GM21423 (cell line): ENCODE measurements around the gene ECHDC1.
"Not testable (repeated sequence)": the region's sequence is repeated elsewhere in the genome, so short reads cannot be mapped to it uniquely, and the experiment has no call there.

Experiments used
- ATAC-seq: cut with Tn5 transposase; IDR thresholded peaks from one replicate; pipeline ENCODE4 v1.9.1; 2021; ENCODE audit warnings: mild to moderate bottlenecking, moderate library complexity; ENCODE audit not compliant: unreplicated experiment

Gene ECHDC1

DNA sequence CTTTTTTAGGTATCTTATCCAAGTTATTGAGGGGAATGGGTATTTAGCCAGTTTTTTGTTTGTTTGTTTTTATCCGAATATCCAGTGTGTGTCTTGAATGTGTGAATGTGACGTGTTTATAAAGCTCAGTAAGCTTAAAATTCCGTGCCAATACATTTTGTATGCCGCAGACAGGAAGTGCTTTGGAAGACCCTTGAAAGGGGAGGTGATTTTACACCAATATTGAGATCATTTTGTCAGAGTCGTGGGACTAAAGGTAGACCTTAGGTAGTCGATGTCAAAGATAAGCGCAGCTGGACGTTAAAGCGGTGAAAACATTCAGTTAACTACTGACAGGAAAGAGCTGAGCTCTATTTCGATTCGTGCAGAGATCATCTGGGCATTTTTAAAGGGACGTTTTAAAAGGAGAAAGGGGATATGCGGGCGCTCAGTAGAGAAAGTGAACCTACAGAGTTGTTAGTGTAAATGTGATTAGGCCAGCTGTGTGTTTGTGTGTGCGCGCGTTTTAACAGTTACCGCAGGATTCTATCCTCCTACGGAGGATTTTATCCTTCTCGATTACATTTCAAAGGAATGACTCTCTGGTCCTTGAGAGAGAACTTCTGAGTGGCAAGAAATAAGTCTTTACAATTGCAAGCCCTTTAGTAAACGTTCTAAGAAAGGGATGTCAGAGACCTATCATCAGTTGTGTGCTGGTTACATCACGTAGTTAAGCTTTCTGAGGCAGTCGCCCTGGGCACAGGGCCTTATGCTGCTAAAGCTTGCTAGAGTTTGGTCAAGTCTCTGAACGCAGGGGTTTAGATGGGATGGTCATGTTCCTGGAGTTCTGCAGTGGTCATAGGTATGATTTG lies 625 bp upstream of the ECHDC1 start:
- no peak for ATAC-seq

DNA sequence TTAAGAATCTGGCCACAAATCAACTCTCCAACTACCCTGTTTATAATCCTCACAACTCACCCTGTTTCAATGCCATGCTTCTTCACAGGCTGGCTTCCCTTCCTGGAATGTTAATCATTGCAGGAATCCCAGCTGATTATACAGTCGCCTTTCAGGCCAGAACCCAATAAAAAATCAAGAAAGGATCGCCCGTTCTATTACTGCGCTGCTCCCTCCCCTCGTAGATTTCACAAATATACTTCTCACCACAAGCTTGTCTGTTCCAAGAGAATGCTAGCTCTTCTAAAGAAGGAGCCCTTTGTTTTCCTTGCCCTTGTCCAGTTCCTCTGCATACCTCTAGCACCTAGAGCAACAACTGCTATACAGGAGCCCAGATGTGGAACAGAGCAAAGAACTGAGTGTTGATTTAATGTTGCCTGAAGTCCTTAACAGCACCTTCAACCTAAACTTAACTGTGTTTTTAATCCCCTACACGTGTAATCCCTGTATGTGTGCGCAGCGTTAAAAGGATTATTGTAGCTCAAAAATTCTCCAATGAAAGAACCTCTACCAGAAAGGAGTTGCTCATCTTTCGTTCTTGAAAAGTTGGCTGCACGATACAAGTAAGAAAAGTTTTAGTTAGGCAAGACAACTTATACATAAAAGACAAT lies 988 bp downstream of the ECHDC1 start:
- no peak for ATAC-seq

DNA sequence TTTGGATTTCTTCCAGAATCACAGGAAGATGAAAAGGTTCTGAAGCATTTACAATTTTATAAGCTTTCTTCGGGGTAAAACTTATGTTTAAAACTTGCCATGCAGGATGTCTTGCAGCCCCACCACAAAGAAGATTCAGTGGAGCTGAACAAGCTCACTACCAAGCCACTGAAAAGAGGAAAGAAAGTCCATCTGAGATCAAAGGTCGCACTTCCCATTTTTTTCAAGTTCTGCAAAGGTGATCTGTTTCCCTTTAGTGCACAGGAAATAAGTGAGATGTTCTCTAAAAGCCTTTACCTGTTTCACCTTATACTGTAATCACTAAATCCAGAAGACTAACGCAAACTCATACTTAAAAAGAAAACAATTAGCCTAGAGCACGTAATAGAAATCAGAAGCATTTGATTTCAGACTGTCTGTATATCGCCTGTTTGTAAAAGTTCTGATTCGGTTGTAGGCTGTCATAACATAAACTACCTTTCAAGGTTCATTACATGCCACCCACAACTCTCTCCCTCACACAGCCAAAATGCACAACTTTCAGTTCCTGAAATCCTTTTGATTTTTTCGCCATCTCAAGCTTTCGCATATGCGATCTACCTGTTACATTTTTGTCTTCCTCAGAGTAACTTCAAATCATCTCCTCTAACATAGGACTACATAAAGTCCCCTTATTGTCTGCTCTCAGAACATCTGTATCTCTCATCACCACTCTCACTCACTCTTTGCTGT lies 1.8 kb downstream of the ECHDC1 start:
- ATAC-seq, result peak; percentile 34

DNA sequence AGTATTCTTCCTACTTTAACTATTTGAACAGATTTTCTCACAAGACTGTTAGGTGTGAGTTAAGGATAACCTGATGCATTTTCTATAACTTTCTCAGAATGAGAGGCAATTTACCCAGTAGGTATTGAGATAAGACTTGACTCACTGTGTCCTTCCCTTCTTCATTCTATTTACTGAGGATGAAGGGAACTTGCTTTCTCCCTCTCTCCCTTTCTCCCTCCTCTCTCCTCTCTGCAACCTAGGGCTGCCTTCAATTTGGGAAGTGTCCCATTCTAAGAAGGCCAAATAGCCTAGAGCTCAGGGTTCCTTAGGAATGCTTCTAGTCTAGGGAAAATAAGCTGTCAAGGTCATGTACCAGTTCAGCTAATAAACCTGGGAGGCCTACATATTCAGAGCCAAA lies 3.2 kb downstream of the ECHDC1 start:
- ATAC-seq, result no peak

DNA sequence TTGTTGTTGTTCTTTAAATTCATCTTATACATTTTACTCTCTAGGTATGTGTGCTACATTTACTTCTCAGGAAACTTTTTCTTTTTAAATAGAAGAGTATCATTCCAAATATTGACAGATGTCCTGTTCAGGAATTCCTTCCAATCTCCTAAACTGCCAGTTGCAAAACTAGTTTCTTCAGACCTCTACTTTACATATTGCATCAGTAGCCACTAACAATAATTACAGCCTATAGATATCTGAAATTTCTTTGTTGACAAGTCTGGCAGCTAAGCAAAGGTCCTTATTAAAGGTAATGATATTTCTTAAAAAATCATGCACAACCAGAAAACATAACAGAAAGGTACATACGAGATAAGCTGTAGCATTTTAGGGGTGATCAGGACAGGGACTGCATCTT lies 4.5 kb downstream of the ECHDC1 start:
- no peak for ATAC-seq

DNA sequence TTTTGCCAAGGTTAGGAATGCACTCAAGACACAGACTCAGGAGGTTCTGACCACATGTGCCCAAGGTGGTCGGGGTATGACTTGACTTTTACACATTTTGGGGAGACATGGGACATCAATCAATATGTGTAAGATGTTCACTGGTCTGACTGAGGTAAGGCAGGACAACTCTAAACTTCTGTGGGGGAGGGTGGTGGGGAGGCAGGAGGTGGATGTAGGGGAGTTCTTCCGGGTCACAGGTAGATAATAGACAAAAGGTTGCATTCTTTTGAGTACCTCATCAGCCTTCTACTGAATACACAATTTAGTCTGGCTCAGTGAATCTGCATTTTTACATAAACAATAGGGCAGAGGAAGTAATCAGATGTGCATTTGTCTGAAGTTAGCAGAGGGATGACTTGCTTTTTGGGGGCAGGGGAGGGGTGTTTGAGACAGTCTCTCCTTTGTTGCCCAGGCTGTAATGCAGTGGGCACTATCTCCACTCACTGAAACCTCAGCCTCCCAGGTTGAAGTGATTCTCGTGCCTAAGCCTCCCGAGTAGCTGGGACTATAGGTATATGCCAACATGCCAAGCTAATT lies 10.9 kb downstream of the ECHDC1 start:
- ATAC-seq, result no peak

DNA sequence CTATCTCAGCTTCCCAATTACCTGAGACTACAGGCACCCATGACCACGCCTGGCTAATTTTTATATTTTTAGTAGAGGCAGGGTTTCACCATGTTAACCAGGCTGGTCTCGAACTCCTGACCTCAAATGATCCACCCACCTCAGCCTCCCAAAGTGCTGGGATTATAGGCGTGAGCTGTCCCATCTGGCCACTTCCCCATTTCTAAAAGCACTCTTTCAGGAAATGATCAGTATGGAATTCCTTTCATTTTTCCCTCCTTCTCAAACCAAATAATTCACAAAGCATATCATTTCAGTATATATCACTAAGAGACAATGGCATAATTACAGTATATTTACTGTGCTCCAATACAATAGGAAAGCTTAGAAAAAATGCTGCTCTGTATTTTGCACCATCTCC lies 12.2 kb downstream of the ECHDC1 start:
- ATAC-seq, result not testable (repeated sequence)

DNA sequence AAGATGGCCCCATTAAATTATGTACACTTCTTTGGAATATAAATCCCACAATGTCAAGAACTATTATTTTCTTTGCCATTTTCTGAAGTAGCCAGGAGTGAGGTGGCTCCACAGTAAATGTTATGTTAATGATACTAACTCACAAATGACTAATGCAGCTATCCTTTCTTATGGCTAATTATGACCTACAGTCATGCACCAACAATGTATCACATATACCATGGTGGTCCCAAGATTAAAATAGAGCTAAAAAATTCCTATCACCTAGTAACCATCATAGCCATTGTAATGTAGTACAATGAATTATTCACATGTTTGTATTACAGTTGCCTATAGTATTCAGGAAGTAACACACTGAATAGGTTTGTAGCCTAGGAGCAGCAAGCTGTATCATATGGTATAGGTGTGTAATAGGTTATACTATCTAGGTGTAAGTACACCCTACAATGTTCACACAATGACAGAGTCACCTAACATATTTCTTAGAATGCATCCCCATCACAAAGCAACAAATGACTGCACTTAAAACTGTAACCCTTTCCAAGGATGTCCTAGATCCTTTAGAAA lies 15.3 kb downstream of the ECHDC1 start:
- no peak for ATAC-seq

DNA sequence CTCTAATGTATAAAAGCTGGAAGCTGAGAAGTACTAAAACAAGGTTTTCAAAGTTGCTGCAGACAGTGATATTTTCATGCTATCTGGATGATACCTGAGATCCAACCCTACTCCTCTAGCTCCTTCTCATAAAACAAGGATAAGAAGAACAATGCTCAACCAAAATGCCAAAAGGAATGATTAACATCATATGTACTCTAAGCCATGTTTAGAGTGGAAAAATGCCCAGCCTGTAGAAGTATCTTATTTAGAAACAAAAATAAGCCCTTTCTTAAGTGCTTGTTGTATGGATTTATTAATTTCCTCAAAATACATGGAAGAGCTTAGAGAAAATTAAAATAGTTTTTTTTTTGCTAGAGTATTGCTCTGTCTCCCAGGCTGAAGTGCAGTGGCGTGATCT lies 23.7 kb downstream of the ECHDC1 start:
- ATAC-seq, result no peak

DNA sequence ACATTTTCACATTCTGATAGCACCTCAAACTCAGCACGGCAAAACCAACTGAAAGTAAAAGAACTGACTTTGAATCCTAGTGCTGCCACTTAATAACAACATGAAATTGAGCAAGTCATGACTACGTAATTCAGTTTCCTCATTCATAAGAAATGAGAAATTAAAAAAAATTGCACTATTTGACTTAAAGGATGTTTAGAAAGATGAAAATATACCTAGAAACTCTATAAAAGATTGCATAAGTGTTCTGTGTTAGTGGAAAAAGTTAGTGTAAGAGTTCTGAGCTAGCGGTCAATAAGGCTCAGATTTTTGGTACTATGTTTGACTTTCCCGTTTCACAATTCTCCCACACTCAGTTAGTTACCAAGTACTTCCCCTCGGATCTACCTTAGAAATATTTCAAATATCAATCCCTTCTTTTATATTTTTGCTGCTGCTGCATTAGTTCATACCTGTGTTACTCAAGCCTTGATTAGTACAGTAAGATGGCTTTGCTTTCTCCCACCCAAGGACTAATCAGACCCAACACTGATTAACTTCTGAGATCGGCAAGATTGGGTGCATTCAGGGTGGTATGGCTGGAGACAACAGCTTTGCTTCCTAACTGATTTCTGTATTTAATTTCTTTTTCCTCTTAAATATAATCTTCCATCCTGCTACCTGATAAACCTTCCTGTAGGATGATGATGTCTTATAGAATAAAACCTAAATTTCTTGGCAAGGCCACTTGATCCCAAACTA lies 25.9 kb downstream of the ECHDC1 start:
- ATAC-seq, result no peak

DNA sequence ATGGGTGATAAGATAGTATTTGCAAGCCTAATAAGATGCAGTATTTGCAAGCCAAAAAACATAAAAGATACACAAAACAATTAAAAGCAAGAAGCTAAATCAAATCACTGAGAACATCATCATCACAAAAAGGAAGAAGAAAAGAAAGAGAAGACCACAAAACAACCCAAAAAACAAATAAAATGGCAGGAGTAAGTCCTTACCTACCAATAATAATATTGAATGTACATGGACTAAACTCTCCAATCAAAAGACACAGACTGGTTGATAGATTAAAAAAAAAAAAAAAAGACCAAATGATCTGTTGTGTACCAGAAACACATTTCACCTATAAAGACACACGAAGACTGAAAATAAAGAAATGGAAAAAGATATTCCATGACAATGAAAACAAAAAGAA lies 37.7 kb downstream of the ECHDC1 start:
- no peak for ATAC-seq

DNA sequence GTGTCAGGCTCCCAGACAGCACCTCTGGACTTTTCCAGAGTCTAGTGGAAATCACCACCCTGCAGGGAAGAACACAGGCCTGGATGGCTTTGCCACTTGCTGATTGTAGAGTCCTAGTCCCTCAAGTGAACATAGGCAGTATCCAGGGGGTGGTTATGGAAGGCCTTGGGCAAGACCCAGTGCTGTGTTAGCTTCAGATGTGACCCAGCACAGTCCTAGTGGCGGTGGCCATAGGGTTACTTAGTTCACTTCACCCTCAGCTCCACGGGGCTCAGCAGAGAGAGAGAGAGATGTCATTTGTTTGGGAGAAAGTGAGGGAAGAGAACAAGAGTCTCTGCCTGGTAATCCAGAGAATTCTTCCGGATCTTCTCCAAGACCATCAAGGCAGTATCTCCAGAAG lies 39.5 kb downstream of the ECHDC1 start:
- no peak for ATAC-seq

DNA sequence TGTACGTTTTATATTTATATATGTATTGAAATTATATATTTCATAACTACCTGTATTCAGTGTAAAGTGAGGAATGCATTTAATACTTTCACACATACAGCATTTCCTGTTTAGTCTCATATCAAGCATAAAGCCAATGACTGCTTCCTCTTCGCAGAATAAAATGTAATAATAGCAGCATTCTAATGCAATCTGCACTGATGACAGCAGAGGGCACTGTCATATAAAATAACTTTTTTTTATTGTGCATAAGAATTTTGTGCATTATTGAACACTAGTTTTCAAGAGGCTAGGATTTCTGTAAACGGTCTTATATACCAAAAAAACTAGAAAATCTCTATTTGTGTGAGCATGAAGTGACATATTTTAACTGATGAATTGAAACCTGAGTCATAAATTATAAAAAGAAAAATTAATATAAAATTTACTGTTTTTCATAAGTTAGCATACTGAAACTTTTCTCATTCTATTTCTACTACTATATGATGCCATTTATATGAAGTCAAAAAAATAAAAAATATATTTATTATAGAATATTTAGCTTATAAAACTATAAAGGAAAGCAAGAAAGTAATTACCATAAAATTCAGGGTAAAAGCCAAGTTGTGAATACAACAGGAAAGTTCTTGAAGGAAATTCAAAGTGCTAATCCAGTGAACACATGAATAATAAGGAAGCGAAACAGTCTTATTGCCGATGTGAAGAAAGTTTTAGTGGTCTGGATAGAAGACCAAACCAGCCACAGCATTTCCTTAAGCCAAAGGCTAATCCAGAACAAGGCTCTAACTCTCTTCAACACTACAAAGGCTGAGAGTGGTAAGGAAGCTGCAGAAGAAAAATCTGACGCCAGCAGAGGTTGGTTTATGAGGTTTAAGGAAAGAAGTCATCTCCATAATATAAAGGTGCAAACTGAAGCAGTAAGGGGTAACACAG lies 40.4 kb downstream of the ECHDC1 start:
- ATAC-seq, result peak; percentile 76

DNA sequence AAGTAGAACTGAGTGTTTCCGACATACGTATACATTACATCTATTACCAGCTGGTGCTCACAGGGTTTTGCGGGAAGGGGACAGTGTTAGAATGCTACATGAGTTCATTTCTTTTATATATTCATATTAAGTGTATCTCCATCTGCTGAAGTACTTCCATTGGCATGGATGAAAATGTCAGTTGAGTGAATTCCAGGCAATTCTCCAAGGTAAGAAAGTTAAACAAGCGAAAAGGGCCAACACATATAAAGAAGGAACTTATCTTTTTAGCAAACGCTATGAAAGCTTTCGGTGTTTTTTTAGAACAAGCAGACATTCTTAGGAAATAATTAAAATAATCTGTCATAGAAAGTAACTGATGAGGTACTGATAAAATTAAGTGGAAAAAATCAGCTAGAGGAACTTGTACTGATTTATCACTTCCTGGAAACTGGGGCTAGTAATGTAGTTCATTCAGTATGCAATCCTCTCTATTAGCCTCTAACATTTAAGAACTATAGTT lies 42.2 kb downstream of the ECHDC1 start:
- ATAC-seq, result no peak

DNA sequence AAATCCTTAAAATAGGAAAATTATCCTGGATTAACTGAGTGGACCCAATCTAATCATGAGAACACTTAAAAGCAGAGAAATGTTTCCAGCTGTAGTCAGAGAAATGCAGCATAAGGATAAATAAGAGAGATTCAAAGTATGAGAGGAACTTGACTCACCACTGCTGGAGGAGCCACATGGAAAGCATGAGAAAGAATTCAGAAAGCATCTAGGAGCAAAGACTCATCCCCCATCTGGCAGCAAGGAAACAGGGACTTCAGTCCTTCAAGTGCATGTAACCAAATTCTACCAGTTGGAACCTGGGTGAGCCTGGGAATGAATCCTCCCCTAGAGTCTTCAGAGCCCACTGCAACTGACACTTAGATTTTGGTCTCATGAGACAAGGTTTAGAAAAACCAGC lies 43.0 kb downstream of the ECHDC1 start:
- ATAC-seq, result no peak

DNA sequence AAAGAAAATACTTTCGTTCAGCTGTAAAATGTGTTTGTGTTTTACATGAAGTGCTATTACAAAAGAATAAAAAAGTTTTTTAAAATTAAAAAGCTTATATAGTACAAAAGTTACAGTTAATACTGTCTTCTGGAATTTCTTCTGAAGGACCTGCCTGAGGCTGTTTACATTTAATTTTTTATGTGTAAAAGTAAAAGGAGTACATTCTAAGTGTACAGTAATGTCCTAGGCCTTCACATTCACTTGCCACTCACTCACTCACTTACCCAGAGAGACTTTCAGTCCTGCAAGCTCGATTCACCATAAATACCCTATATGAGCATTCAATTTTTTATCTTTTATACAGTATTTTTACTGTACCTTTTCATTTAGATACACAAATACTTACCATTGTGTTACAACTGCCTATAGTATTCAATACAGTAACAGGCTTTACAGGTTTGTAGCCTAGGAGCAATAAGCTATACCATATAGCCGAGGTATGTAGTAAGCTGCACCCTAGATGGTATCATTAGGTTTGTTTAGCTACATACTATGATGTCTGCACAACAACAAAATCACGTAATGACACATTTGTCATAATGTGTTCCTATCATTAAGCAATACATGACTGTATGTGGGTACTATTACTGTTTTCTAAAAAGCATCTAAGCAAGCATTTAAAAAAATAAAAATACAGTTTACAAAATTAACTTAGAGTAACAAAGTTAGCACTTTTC lies 43.7 kb downstream of the ECHDC1 start:
- ATAC-seq, result no peak

DNA sequence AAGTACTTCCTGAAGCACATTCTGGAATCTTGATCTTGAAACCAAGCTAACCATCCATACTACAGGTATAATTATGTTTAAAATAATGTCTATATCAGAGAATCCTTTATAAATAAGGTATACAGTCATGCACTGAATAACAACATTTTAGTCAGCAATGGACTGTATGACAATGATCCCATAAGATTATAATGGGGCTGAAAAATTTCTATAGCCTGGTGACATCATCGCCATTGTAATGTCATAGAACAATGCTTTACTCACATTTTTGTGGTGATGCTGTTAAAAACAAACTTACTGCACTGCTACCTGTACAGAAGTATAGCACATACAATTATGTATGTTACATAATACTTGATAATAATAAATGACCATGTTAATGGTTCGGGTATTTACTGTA lies 44.9 kb downstream of the ECHDC1 start:
- ATAC-seq, result no peak

DNA sequence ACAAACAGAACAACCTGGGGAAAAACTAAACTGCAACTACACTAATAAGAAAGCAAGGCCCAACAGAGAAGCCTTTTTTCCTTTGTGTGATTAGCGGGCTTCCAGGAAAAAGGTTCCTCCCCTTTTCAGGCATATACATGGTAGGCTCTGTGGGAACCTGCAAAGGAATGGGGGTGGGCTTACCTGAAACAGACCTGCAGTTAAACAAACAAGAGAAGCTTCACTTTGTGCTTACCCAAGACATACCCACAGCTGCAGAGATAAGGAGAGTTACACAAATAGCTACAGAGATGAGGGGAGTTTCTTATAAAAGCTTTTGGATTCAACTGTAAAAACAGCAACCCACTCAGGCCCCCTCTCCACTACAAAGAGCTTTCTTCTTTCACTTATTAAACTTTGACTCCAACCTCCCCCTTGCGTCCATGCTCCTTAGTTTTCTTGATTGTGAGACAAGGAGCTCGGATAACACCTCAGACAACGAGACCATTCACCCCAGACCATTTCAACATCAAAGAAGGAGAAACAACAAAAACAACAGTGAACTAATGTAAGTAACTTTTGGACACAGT lies 45.8 kb downstream of the ECHDC1 start:
- no peak for ATAC-seq
